HTR-8/SVneo (cell line): Measurements from ENCODE around the gene LPGAT1.
"Not testable (repeated sequence)": the region's sequence is repeated elsewhere in the genome, so short reads cannot be mapped to it uniquely, and the experiment has no call there.

ENCODE experiments used
- DNase-seq: peaks from one replicate; pipeline ENCODE4 v3.0.0; 2011; ENCODE audit warnings: low spot score, mixed read lengths; ENCODE audit not compliant: insufficient read length
- FAIRE-seq: peaks from 2 replicates; lab custom pipeline; 2011; peaks lifted over from hg19 to GRCh38; lab: Jason Lieb, UNC

LPGAT1 gene

DNA sequence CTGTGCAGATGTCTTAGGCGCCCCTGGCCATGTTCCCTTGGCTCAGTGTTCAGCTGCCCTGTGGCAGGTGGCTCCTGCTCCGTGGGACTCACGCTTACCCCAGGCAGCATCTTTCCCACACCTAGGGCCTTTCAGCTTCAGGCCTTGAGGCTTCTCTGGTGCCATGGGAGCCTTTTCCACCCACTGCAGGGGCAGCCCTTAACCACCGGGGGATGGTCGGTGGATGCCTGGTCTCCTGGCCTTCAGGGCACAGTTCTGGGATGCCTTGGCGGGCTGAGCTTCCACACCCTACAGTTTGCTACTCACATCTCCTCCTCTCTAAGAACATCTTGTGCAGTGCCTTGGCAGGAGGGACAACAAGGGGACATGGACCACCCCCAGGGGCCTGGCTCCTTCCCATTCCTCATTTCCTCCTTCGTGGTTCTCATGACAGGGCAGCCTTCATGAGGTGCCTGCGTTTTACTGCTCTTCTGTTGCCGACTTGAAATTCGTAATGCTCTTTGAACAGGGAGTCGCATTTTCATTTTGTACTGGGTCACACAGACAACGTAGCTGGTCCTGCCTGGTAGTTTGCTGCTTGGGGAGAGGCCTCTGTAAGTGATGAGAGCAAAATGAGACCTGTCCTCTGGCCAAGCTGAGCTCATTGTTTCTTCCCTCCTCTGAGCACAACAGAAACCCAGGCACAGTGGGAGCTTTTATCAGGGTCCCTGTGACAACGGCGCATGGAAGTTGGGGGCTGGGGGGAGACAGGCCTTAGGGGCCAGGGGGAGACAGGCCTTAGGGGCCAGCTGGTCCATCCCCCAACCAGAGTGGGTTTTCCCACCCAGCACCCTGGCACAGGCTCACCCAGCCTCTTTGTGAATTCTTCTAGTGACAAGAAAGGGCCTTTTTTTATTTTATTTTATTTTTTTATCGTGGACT is 93.2 kb downstream of the LPGAT1 start:
- DNase-seq (no peak), FAIRE-seq (no peak)

DNA sequence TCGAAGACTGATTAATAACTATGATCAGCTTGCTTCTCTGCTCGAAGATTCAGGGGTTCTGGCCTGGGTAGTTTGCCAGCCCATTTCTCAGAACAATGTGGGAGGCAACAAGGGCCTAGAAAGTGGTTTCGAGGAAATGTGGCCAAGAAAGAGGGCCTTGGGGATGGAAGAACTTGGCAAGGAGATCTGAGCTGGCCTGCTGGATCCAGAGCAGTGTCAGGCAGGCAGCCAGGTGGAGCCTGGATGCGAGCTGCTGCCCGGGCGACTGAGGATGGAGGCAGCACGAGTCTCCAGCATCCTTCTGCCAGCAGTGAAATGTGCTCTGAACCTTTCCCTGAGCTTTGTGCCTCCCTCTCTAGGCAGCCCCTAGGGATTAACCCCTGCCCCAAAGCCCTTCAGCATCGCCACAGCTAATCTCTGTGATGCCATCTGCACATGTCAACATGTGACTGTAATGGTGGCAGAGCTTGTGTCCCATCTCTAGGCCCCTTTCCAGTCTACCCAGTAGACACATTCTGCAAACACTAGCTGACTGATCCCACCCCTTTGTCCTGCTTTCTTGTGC is 94.1 kb downstream of the LPGAT1 start:
- DNase-seq (no peak), FAIRE-seq (peak; percentile 33)

DNA sequence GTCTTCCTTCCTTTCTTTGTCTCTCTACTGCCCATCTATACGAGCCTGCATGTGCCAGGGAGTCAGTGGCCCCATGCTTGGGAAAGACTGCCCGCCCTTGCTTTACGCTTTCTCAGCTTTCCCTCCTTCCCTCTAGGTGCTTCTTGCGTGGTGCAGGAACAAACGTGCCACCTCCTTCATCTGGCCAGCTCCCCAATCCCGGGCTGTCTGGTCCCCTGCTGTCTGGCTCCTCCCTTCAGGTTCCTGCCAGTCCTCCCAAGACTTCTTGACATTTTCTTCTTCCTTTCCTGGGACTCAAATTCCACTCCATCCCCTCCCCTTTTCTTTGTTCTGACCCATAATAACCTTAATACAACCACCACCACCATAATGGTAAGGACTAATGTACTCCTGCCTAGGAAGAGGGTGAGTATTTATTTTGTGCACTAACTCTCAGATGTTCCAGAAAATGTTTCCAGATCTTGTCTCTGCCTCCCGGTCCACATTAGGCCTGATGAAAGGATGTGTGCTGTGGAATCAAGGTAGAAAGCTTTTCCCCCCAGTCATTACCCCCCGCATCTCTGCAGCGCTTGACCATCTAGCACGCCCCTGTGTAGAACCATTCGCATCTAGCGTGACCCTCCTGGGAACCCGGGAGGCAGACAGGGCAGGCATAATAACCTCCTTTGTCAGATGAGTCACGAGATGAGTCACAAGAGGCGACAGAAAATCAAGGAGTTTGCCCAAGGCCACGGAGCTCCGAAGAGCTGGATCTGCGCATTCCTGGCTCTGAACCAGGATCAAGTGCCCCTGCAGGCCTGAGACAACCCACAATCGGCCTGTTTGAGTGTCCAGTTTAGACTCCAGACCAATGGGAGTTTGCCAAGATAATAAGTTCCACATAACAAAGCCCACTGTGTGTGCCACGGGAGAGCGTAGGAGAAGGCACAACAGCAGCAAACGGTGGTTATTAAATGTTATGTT is 95.1 kb downstream of the LPGAT1 start:
- peak; percentile 67 for FAIRE-seq
- peak; percentile 96 for DNase-seq

GRCh38 chr1:211734791-211735190 is 95.8 kb downstream of the LPGAT1 start:
- FAIRE-seq, result no peak
- DNase-seq, result no peak

- FAIRE-seq (no peak), DNase-seq (no peak)
Observed at GRCh38 chr1:211734359-211734758, 96.2 kb downstream of the LPGAT1 start.

DNA sequence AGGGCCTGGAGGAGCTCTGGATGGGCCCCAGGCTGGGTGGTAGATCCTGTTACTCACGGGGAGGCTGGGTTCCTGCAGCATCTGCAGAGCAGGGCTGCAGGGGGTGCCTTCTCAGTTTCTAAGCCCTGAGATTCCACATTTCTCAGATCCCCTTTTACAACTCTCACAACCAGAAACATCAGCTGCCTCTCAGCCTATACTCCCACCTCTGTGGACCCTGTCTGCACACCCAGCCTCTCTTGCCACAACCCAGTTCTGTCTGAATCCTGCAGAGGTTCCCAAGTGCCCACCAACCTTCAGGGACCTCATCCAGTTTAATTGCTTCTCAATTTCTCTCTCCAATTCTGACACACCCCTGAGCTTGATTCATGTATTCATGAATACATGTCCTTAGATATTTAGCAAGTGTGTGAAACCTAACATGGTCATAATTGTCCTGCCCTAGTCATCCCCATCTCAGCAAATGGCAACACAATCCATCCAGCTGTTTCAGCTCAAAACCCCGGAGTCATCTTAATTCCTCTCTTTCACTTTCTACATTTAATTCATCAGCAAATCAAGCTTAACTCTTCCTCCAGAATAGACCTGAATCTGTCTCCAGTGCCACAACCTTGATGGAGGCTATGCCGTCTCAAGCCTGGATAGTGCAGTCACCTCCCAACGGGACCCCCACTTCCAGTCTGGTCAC is 98.1 kb downstream of the LPGAT1 start:
- FAIRE-seq, result no peak
- no peak for DNase-seq

DNA sequence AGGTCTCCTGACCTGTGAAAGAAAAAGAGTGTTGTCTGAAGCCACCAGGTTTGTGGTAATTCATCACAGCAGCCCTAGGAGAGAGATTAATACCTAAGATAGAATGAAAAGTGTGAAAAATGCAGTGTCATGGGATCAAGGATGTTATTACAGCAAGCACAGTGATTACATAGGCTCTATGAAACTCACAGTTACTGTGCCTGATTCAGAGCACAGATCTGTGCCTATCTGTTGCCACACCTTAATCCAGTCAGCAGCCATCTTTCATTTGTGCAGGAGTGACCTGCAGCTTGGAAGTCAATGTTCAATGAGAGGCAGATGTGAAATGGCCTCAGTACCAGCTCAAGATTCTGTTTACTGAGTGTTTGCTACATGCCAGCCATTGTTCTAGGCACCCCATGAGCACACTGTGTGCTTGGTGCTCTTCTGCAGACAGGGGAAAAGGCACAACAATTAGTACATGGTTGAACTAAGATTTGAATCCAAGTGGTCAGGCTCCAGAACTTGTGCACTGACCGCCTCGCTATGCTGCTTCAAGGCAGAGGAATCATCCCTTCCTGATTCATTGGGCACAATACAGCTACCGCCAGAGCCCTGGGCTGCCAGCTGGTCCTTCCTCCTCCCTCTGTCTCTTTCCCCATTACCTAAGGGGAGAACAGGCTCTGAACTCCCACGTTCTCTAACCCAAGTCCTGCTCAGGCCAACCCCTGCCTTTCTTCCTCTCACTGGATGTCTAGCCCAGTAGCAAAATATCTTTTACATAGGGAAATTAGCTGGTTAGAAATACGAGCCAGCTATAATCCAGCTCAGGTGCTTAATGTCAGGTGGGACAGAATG is 98.9 kb downstream of the LPGAT1 start:
- FAIRE-seq, result peak; percentile 46
- no peak for DNase-seq

DNA sequence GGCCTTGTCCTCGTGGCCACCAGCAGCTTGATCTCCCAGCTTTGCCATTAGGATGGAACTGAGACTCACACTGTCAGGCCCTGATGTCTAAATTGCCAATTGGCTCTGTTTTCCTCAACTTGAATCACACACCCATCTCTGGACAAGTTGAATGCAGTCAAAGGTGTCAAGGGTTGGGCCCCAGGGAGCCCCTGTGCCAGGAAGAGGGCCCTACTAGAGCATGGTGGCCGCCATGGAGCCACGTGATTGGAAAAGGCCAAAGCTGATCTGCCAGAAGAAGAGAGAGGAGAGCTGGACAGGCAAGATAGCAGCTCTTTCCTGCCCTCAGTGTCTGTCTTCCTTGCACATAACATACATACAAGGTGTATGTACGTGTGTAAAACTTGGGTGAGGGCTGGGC is 100.2 kb downstream of the LPGAT1 start:
- DNase-seq, result no peak
- FAIRE-seq, result no peak

- DNase-seq (no peak), FAIRE-seq (no peak)
Observed at GRCh38 chr1:211729238-211729637, 101.3 kb downstream of the LPGAT1 start.

- no peak for FAIRE-seq
- DNase-seq, result no peak
Observed at GRCh38 chr1:211726467-211726995, 104.0 kb downstream of the LPGAT1 start.

GRCh38 chr1:211724687-211725196 is 105.8 kb downstream of the LPGAT1 start:
- no peak for FAIRE-seq

GRCh38 chr1:211723273-211723672 is 107.3 kb downstream of the LPGAT1 start:
- FAIRE-seq (no peak), DNase-seq (no peak)

More at GRCh38 chr1:211724687-211725196, 105.8 kb downstream of the LPGAT1 start:
- DNase-seq, result no peak

DNA sequence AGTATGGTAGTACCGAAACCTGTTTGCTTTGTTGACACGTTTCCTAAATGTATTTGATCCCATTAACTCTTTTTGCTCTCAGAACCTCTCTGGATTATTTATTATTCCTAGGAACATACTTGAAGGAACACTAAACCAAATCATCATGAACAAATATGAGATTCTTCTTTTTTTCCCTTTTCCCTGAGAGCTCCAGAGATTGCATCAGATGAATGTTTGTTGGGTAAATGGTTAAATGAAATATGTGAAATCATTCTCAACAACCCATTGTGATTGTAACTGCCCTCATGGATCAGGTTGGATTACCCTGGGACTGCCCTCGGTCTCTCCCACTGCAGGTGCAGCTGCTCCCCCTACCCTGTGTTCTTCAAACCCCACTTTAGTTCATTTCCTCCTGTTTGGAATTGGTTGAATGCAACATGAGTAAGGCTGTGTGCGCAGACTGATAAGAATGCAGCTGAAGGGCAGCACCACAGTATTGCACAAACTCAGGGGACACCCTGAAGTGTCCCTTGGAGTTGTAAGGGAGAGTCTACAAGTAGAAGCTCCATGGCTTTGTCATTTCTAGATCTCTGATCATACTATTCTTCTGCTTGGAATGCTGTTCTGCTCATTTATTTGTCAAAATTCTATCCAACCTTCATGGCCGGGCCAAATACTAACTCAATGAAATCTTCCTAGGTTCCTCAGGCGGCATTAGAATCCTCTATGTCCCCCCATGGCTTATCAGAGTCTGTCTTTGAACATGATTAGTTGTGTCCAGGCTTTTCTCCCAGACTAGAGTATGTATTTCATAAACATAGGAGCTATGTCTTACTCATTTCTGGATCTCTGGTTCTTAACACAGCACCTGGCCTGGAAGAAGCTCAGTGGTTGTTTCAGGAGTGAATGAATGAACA is 108.0 kb downstream of the LPGAT1 start:
- no peak for DNase-seq
- FAIRE-seq, result no peak

- FAIRE-seq, DNase-seq: not testable (repeated sequence)
Observed at GRCh38 chr1:211716555-211716954, 114.0 kb downstream of the LPGAT1 start.

DNA sequence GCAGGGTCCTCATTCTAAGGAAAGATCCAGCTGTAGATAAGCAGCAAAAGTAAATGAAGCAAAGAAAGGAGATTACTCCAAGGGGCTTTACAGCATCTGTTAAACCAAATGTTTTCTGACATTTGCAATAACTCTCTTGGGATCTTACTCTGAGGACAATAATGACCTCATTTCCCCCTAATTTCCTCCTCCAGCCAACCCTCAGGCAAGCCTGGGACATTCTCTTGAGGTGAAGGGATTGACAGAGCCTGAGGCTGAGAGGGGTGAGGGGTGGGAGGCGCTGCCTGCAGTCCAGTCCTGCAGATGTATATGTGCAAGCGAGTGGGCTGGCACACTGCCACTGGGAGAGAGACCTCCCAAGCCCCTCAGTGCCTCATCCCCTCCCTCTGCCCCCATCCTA is 114.6 kb downstream of the LPGAT1 start:
- no peak for DNase-seq
- FAIRE-seq, result no peak

GRCh38 chr1:211714154-211714553 is 116.4 kb downstream of the LPGAT1 start:
- FAIRE-seq (no peak), DNase-seq (no peak)

DNA sequence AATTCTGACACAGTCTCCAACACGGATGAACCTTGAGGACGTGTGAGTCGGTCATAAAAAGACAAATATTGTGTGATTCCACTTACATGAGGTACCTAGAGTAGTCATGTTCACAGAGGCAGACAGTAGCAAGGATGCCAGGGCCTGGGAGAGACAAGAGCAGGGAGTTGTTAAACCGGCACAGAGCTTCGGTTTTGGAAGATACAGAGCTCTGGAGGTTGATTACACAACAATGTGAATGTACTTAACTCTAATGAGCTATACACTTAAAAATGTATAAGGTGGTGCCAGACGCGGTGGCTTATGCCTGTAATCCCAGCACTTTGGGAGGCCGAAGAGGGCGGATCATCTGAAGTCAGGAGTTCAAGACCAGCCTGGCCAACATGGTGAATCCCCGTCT is 117.3 kb downstream of the LPGAT1 start:
- FAIRE-seq (no peak), DNase-seq (no peak)

DNA sequence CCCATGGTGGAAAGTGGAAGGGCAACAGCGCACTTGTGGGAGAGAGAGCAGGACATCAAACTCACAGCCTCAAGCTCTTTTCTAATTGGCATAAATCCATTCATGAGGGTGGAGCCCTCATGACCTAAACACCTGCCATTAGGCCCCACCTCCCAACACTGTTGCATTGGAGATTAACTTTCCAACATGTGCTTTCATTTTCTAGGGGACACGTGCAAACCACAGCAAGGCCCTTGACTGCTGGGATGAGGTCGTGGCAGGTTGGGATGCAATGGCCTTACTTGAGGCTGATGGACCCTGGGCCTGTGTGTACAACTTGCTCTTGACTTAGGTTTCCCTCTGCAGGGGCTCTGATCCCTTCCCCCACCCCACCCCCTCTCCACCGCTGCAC is 119.3 kb downstream of the LPGAT1 start:
- DNase-seq (no peak), FAIRE-seq (no peak)
